BJ (cell line): Measurements from ENCODE around the gene PIP5KL1. TPM values are rescaled to one million over a fixed set of nuclear protein-coding genes. Genes with fewer than 3 reads are reported as not detected.

ENCODE experiments used
- CTCF ChIA-PET: fragments of 350-600 bp; formaldehyde crosslinking; extraction: SDS; loops from one replicate; lab custom pipeline; 2021; ENCODE audit warnings: antibody characterized with exemption, inconsistent platforms; lab: Yijun Ruan, JAX
- POLR2A ChIA-PET: fragments of 300-600 bp; sonication (Branson Sonifier 250); formaldehyde crosslinking; extraction: SDS; loops from one replicate; lab custom pipeline; 2021; ENCODE audit warnings: antibody characterized with exemption; lab: Charles Lee
- DNase-seq: peaks from one replicate; pipeline ENCODE4 v3.0.0-alpha.2; 2011; ENCODE audit warnings: low read depth
- H3K27me3 ChIP-seq: 2 replicates; pipeline ENCODE4 v1.6.0; 2011; ENCODE audit warnings: low read length; ENCODE audit not compliant: control insufficient read depth, insufficient read depth
- H3K36me3 ChIP-seq: 2 replicates; pipeline ENCODE4 v1.5.1; 2011; ENCODE audit warnings: low read length; ENCODE audit not compliant: control insufficient read depth, insufficient read depth
- H3K4me3 ChIP-seq: 2 replicates; pipeline ENCODE4 v1.5.1; 2011; ENCODE audit warnings: low read depth, mild to moderate bottlenecking, control low read depth, low read length
- polyA plus RNA-seq: library from polyadenylated mRNA; depleted of rRNA; stranded (reverse); fragments of >200 nt; gene quantifications from 2 replicates; pipeline ENCODE4 v1.2.3, GENCODE V29; 2011
- TF ChIP-seq, protein P1 (sequence below): IDR thresholded peaks from 2 replicates; pipeline ENCODE4 v1.5.1; 2011; ENCODE audit warnings: low read depth, mild to moderate bottlenecking, control low read depth, inconsistent platforms, low read length, moderate library complexity; ENCODE audit not compliant: insufficient read depth

Gene PIP5KL1
- polyA plus RNA-seq, 1 experiment = 2.3 TPM

DNA sequence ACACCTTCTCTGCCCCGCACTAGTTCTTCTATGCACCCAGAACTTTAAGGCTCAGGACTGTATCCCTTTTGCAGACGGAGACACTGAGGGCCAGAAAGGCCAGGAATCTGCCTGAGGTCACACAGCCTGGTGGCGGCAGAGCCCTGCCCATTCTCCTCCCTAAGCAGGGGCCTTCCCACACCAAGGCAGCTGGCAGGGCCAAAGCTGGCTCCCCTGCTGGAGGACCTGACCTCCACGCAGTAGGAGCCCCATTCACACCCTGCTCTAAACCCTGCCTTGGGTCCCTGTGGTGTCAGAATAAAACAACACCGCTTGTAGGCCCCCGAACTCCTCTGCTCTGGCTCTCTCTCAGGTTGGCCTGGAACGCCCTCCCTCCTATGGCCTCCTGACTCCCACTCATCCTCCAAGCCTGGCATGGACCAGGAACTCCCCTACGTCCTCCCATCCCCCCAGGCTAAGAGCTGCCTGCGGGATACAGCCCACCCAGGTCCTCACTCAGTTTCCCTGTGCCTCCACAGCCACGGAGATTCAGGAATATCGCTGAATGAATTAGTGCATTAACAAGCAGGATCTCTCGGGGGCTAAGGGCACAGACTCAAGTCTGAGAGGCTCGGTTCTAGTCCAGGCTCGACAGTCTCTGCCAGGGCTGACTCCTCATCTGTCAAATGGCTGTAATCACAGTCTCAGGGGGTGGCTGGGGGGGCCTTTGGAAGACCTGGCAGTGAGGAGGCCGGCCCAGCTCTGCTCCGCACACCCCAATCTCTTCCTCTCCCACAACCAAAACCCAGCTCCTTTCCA, 34.0 kb downstream of the PIP5KL1 start:
- H3K27me3 ChIP-seq = no peaks in the 10 kb centered on the region
- H3K4me3 ChIP-seq = no peak overlapping the region
- POLR2A ChIA-PET = interaction anchor here (1.0 kb wide), 1 partner anchor 14 kb away, joined by 3 read pairs; no protein-coding TSS in a partner anchor
- no peak for DNase-seq
- TF ChIP-seq, protein P1, sequence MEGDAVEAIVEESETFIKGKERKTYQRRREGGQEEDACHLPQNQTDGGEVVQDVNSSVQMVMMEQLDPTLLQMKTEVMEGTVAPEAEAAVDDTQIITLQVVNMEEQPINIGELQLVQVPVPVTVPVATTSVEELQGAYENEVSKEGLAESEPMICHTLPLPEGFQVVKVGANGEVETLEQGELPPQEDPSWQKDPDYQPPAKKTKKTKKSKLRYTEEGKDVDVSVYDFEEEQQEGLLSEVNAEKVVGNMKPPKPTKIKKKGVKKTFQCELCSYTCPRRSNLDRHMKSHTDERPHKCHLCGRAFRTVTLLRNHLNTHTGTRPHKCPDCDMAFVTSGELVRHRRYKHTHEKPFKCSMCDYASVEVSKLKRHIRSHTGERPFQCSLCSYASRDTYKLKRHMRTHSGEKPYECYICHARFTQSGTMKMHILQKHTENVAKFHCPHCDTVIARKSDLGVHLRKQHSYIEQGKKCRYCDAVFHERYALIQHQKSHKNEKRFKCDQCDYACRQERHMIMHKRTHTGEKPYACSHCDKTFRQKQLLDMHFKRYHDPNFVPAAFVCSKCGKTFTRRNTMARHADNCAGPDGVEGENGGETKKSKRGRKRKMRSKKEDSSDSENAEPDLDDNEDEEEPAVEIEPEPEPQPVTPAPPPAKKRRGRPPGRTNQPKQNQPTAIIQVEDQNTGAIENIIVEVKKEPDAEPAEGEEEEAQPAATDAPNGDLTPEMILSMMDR = no peak
- CTCF ChIA-PET = interaction anchor here (0.8 to 1.8 kb wide), 4 partner anchors 9 to 162 kb away, joined by 3 to 4 read pairs (median 4); partner anchors contain the start of gene TOR2A
- peaks cover 36% of the 10 kb centered on the region for H3K36me3 ChIP-seq

DNA sequence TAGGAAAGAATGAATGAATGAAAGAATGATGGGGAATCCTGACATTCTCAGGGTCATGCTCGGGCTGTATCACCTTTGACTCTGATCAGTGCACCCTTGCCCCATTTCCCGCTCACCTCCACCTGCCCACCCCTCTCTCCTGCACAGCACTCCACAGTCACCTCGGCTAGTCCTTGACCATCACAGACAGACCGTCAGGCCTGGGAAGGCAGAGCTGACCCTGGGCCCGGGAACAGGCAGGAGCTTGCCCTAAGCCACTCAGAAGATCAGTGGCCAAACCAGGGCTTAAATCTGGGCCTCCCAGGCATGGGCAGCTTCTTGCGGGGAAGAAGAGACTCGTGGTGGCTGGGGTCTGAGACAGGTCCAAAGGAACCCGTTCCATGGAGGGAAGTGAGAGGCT, 34.8 kb downstream of the PIP5KL1 start:
- TF ChIP-seq, protein P1 = no peak
- Histone ChIP-seq H3K4me3 (no peak overlapping the region), H3K27me3 (no peaks in the 10 kb centered on the region), H3K36me3 (peaks cover 40% of the 10 kb centered on the region)
- no peak for DNase-seq
- CTCF ChIA-PET = interaction anchor here (1.3 to 1.7 kb wide), 2 partner anchors 14 to 161 kb away, joined by 3 to 4 read pairs; partner anchors contain the start of gene TOR2A
- POLR2A ChIA-PET = no interaction called here

DNA sequence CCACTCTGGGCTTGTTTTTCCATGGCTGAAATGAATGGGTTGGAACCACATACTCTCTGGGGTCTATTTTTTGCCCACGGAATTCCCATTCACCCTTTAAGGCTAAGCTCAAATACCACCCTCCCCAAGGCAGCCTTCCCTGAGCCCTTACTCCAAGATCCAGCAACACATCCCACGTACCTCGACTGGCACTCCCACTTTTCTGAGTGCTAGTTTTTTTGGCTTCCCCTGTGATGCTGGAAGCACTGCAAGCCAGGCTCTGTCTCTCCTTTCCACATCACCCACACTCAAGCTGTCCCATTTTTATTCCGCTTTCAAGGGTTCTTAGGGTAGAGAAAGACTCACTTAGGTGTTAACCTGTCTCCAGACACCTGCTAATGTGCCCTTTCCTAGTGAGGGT, 37.2 kb downstream of the PIP5KL1 start:
- TF ChIP-seq, protein P1 = no peak
- DNase-seq = no peak

DNA sequence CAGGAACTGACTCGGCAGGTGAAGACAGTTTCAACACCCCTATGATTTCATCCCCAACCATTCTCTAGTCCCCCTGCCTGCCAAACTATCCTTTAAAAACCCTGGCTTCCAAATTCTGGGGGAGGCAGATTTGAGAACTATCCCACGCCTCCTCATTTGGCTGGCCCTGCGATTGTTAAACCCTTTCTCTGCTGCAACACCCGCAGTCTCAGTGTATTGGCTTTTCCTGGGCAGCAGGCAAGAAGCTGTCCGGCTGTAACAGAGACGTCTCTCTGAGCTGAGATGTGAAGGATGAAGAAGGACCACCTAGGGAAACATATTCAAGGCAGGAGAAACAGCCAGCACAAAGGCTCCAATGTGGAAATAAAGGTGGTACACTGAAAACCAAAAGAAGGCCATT, 37.7 kb downstream of the PIP5KL1 start:
- DNase-seq = no peak
- Histone ChIP-seq H3K36me3 (peaks cover 51% of the 10 kb centered on the region), H3K4me3 (no peak overlapping the region), H3K27me3 (no peaks in the 10 kb centered on the region)
- CTCF ChIA-PET = interaction anchor here (1.0 kb wide), 1 partner anchor 23 kb away, joined by 4 read pairs; no protein-coding TSS in a partner anchor
- POLR2A ChIA-PET = interaction anchor here (0.6 kb wide), 1 partner anchor 11 kb away, joined by 3 read pairs; no protein-coding TSS in a partner anchor
- TF ChIP-seq, protein P1 = no peak

More for the DNA sequence above, 37.2 kb downstream of the PIP5KL1 start:
- Histone ChIP-seq H3K4me3 (no peak overlapping the region), H3K27me3 (no peaks in the 10 kb centered on the region), H3K36me3 (peaks cover 49% of the 10 kb centered on the region)
- ChIA-PET CTCF (interaction anchor here (1.0 kb wide), 1 partner anchor 23 kb away, joined by 4 read pairs; no protein-coding TSS in a partner anchor), POLR2A (no interaction called here)

DNA sequence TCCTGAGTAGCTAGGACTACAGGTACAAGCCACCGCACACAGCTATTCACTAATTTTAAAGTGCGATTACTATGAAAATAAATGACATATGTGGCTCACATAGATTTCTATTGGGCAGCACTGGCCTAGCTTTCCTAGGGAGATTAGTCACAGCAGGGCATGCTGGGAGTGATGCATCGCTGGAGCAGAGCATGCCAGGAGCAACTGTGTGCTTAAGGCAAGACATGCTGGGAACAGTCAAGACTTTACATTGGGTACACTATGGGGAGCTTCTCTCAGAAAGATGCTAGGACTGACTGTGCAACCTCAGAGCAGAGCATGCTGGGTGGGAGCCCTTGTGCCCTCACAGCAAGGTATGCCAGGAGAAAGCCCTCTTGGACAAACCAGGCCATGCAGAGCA, 40.5 kb downstream of the PIP5KL1 start:
- TF ChIP-seq, protein P1 = no peak
- ChIA-PET CTCF (no interaction called here), POLR2A (no interaction called here)
- H3K27me3 ChIP-seq = no peaks in the 10 kb centered on the region
- H3K4me3 ChIP-seq = no peak overlapping the region
- DNase-seq = no peak
- peaks cover 55% of the 10 kb centered on the region for H3K36me3 ChIP-seq
